MM.1S (cell line): Measurements from ENCODE around the gene MCIDAS.

Experiments
- DNase-seq: peaks from one replicate; pipeline ENCODE4 v3.0.0-alpha.2; 2015
- H2AFZ ChIP-seq: fragments of 300-600 bp; sonication (generic); 2 replicates; pipeline ENCODE4 v1.6.0; 2016; ENCODE audit warnings: antibody characterized with exemption, low read length
- H3F3A ChIP-seq: fragments of 300-600 bp; sonication (generic); 2 replicates; pipeline ENCODE4 v1.6.1; 2016; ENCODE audit warnings: mild to moderate bottlenecking, antibody characterized with exemption, low read length, moderate library complexity, mixed read lengths; ENCODE audit not compliant: insufficient read depth
- H3K27ac ChIP-seq: fragments of 300-600 bp; sonication (generic); 2 replicates; pipeline ENCODE4 v1.5.1; 2016; ENCODE audit warnings: mild to moderate bottlenecking, low read length
- H3K27me3 ChIP-seq: fragments of 300-600 bp; sonication (generic); replicated peaks from 2 replicates; pipeline ENCODE4 v1.6.0; 2016; ENCODE audit warnings: low read length; ENCODE audit not compliant: insufficient read depth
- H3K36me3 ChIP-seq: fragments of 300-600 bp; sonication (generic); replicated peaks from 2 replicates; pipeline ENCODE4 v1.6.1; 2016; ENCODE audit warnings: mild to moderate bottlenecking, low read length, mixed read lengths; ENCODE audit not compliant: insufficient read depth
- H3K4me1 ChIP-seq: fragments of 300-600 bp; sonication (generic); 2 replicates; pipeline ENCODE4 v1.6.1; 2016; ENCODE audit warnings: low read length, mixed read lengths
- H3K4me2 ChIP-seq: fragments of 300-600 bp; sonication (generic); 2 replicates; pipeline ENCODE4 v1.6.0; 2016; ENCODE audit warnings: low read depth, low read length
- H3K4me3 ChIP-seq: fragments of 300-600 bp; sonication (generic); 2 replicates; pipeline ENCODE4 v1.5.1; 2016; ENCODE audit warnings: low read length, mixed read lengths
- H3K79me2 ChIP-seq: fragments of 300-600 bp; sonication (generic); 2 replicates; pipeline ENCODE4 v1.6.1; 2016; ENCODE audit warnings: mixed run types, low read length, mixed read lengths
- H3K9ac ChIP-seq: fragments of 300-600 bp; sonication (generic); 2 replicates; pipeline ENCODE4 v1.6.1; 2016; ENCODE audit warnings: low read length, mixed read lengths
- H3K9me2 ChIP-seq: fragments of 300-600 bp; sonication (generic); replicated peaks from 2 replicates; pipeline ENCODE4 v1.6.1; 2016; ENCODE audit warnings: mild to moderate bottlenecking, low read length, mixed read lengths; ENCODE audit not compliant: insufficient read depth
- H3K9me3 ChIP-seq: fragments of 300-600 bp; sonication (generic); replicated peaks from 2 replicates; pipeline ENCODE4 v1.6.1; 2016; ENCODE audit warnings: mild to moderate bottlenecking, low read length, mixed read lengths; ENCODE audit not compliant: insufficient read depth
- H4K20me1 ChIP-seq: fragments of 300-600 bp; sonication (generic); 2 replicates; pipeline ENCODE4 v1.6.1; 2016; ENCODE audit warnings: mild to moderate bottlenecking, low read length, moderate library complexity, mixed read lengths; ENCODE audit not compliant: insufficient read depth
- EZH2 ChIP-seq: fragments of 300-600 bp; sonication (generic); optimal IDR thresholded peaks from 2 replicates; pipeline ENCODE3; 2017; ENCODE audit warnings: low read depth, mild to moderate bottlenecking, antibody characterized with exemption, low read length, mixed read lengths
- EZH2phosphoT487 ChIP-seq: fragments of 300-600 bp; sonication (generic); IDR thresholded peaks from 2 replicates; pipeline ENCODE4 v1.6.1; 2018; ENCODE audit warnings: antibody characterized with exemption, low read length
- TF ChIP-seq, protein P1 (sequence below): fragments of 300-600 bp; sonication (generic); IDR thresholded peaks from 2 replicates; pipeline ENCODE4 v1.5.1; 2016; ENCODE audit warnings: antibody characterized with exemption, low read length, mixed read lengths

MCIDAS gene

DNA sequence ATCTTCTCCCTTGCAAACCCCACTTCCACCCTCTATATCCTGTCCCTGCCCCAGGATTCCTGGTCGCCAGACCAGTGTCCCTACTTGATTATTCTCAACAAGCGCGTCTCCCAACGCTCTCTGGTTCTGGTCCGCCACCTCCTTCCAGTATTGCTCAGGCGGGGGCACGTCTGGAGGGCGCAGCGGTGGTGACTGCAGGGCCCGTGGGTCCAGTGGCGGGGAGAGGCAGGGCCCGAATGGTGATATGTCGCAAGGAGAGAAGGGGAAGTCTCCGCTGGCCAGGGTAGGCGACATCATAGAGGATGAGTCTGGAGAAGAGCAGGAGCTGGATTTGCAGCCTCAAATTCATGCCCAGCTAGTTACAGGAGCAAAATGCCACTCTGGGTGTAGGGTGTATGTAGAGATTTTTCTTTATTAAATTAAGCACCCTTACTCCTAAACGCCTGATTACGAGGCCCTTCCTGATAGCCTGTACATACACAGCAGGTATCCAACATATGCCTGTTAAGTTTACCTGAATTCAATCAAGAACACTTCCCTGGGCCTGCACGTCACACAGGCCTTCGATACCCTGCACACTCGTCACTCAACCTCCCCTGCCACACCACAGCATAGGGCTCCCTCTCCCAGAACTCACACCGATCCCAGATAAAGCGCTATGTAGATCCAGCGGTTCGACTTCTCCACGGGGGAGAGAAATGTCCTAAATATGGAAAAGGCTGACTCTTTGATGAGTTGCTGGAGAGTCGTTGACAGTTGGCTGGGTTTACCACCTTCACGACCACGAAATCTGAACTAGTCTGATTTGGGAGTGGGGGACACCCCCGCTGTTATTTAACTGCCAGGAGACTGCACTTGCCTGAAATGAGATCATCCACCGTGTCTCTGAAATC lies 4.8 kb downstream of the MCIDAS start:
- Histone ChIP-seq H3K9me3 (no peaks in the 10 kb centered on the region), H3K9ac (no peak overlapping the region), H3K36me3 (no peaks in the 10 kb centered on the region), H3K27me3 (no peaks in the 10 kb centered on the region), H3K4me1 (0 out of 2 replicates have a peak, but pooled peaks cover 4% of the 10 kb centered on the region), H3K4me3 (no peak overlapping the region), H3K4me2 (no peak overlapping the region), H3K79me2 (no peaks in the 10 kb centered on the region), H2AFZ (no peak overlapping the region), H4K20me1 (no peaks in the 10 kb centered on the region), H3K9me2 (no peaks in the 10 kb centered on the region), H3K27ac (no peak overlapping the region), H3F3A (peaks cover 8% of the 10 kb centered on the region; the same call in 1 of the 2 replicates)
- TF ChIP-seq EZH2: no peak
- no peak for TF ChIP-seq EZH2phosphoT487
- TF ChIP-seq, protein P1, sequence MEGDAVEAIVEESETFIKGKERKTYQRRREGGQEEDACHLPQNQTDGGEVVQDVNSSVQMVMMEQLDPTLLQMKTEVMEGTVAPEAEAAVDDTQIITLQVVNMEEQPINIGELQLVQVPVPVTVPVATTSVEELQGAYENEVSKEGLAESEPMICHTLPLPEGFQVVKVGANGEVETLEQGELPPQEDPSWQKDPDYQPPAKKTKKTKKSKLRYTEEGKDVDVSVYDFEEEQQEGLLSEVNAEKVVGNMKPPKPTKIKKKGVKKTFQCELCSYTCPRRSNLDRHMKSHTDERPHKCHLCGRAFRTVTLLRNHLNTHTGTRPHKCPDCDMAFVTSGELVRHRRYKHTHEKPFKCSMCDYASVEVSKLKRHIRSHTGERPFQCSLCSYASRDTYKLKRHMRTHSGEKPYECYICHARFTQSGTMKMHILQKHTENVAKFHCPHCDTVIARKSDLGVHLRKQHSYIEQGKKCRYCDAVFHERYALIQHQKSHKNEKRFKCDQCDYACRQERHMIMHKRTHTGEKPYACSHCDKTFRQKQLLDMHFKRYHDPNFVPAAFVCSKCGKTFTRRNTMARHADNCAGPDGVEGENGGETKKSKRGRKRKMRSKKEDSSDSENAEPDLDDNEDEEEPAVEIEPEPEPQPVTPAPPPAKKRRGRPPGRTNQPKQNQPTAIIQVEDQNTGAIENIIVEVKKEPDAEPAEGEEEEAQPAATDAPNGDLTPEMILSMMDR: no peak
- DNase-seq: no peak

DNA sequence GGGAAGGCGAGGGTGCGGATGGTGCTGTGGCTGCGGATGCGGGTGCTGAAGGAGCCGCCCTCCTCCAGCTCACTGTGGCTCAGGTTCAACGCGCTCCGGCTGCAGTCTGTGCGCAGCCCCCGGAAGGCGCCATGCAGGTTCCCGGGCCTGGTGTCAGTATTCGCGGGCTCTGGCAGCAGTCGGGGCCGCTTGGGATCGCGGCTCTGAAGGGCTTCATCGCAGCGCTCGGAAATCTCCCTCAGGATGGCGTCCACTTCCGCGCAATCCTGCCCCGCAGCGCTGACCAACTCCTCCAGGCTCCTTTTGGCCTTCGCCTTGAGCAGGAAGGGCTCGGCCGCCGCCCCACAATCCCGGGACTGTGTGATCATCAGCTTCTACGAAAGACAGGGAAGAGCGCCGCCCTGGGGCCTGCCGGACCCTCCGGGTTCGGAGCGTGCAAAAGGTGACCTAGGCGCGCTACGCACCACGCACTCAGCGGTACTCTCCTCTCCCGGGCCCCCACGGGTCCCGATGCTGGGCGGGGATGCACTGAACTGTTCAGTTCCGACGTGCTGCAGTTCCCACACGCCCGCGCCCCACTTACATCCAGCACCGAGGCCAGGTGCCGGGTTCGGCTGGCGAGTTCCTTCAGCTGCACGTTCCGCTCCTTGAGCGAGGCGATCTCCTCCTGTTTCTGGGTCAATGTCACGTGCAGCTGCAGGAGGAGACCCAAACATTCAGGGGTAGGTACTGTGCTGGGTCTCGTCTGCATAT lies 6.5 kb downstream of the MCIDAS start:
- H3K4me2 ChIP-seq: no peak overlapping the region
- H2AFZ ChIP-seq: no peak overlapping the region
- no peaks in the 10 kb centered on the region for H3F3A ChIP-seq
- H3K27ac ChIP-seq: no peak overlapping the region
- TF ChIP-seq EZH2phosphoT487 (no peak), EZH2 (no peak)
- TF ChIP-seq, protein P1: no peak
- H3K36me3 ChIP-seq: no peaks in the 10 kb centered on the region
- no peaks in the 10 kb centered on the region for H3K9me2 ChIP-seq
- H3K27me3 ChIP-seq: no peaks in the 10 kb centered on the region
- H3K9ac ChIP-seq: no peak overlapping the region
- H4K20me1 ChIP-seq: no peaks in the 10 kb centered on the region
- no peak for DNase-seq
- no peaks in the 10 kb centered on the region for H3K9me3 ChIP-seq
- no peak overlapping the region for H3K4me3 ChIP-seq
- no peaks in the 10 kb centered on the region for H3K79me2 ChIP-seq
- no peaks in the 10 kb centered on the region for H3K4me1 ChIP-seq

DNA sequence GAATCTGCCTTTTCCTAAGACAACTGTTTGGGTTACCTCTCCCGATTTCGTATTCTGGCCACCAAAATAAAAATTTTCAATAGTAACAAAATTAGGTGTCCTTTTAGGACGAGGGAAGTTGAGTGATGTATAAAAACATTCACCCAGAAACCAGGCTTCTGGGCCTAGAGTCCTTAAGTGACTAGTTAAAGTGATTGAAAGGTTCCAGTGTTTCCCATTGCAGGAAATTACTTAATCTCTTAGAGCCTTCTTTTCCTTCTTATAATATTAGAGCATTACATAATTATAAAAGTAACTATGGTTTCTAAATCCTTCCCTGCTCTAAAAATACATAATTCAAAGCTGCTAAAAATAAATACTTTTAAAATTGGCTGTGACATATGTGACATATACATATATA lies 7.3 kb downstream of the MCIDAS start:
- Histone ChIP-seq H3K4me2 (no peak overlapping the region), H2AFZ (no peak overlapping the region), H3K9ac (no peak overlapping the region), H3K79me2 (no peaks in the 10 kb centered on the region), H3F3A (no peaks in the 10 kb centered on the region), H3K9me3 (no peaks in the 10 kb centered on the region), H3K4me3 (no peak overlapping the region), H4K20me1 (no peaks in the 10 kb centered on the region), H3K4me1 (no peaks in the 10 kb centered on the region), H3K27me3 (no peaks in the 10 kb centered on the region), H3K27ac (no peak overlapping the region), H3K36me3 (no peaks in the 10 kb centered on the region), H3K9me2 (no peaks in the 10 kb centered on the region)
- no peak for DNase-seq
- TF ChIP-seq EZH2phosphoT487 (no peak), EZH2 (no peak)
- TF ChIP-seq, protein P1: no peak
